Activated CD4-positive, CD25-positive, alpha-beta regulatory T cell treated with anti-CD3 and anti-CD28 coated beads, Interleukin-2, amount 50 U/mL, for 72 hours (primary cell): ENCODE data around the gene SLC16A9.
"Not testable (repeated sequence)": the region's sequence is repeated elsewhere in the genome, so short reads cannot be mapped to it uniquely, and the experiment has no call there.

Experiments used
- DNase-seq: peaks from one replicate; pipeline ENCODE4 v3.0.0; 2021

The SLC16A9 gene, protein sequence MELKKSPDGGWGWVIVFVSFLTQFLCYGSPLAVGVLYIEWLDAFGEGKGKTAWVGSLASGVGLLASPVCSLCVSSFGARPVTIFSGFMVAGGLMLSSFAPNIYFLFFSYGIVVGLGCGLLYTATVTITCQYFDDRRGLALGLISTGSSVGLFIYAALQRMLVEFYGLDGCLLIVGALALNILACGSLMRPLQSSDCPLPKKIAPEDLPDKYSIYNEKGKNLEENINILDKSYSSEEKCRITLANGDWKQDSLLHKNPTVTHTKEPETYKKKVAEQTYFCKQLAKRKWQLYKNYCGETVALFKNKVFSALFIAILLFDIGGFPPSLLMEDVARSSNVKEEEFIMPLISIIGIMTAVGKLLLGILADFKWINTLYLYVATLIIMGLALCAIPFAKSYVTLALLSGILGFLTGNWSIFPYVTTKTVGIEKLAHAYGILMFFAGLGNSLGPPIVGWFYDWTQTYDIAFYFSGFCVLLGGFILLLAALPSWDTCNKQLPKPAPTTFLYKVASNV

DNA sequence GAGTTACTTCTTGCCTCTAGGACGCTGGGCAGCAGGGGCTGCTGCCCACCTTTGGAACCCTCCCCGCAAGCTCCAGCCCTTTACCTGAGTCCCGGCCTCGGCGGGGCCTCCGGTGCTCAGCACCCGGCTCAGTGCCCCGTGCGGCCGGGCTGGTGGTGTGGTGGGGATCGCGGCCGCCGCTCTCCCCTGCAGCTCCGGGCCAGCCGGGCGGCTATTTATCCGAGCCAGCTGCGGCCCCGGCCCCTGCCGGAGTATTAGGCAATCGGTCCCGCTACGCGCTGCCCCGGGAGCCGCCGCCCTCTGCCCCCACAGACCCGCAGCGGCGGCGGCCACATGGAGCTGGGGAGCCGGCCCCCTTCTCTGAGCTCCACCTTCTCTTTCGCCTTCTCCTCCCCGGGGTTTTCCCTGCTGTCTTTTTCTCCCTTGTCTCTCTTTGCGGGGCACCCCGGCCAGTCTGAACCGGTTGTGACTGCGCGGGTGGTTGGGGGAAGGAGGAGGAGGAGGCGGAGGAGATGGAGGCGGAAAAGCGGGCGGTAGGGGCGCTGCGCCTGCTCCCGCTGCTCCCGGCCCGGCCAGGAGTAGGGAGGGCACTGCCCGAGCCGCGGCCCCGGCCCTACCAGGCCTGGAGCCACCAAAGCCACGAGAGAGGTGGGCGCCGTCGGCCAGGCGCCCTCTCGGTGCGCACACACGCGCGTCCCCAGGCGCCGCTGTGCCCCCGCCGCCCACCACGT, at the start of gene SLC16A9:
SLC16A9 (minus strand) TSS at position 456 of the 731 bp plus-strand sequence. CDS start 25,559 bp downstream, outside the sequence.
- DNase-seq = no peak

DNA sequence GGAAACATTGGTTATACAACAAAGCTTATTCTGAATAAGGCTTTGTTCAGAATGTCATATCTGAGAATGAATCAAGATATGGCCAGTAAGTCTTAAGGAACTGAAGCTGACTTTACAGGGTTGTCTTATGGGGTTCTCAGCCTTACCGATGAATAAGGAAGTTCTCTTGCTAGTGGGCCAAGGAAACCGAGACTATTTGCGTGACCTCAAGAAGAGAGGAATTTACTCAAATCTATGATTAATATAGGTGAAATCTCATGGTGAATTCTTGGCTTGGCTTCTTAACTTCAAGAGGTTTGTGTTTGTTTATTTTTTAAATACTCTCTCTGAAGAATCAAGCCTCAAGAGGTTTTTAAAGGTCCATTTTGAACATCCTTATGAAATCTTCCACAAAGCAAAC, 48.3 kb upstream of the SLC16A9 start:
- no peak for DNase-seq

DNA sequence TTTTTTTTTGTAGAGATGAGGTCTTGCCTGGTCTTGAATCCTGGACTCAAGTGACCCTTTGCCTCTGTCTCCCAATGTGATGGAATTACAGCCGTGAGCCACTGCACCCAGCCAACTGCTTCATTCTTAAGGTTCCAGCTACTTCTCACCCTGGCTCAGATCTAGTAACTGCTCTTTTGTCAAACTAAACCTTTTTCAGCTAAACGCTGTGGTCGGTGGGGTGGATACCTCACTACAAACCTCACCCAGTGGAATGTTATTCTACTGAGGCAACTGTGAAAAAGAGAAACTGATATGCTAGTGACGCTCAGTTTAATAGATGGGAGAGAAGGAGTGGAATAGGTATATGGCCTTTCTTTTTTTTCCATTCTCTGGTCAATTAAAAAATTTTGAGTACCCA, 45.3 kb upstream of the SLC16A9 start:
- no peak for DNase-seq

DNA sequence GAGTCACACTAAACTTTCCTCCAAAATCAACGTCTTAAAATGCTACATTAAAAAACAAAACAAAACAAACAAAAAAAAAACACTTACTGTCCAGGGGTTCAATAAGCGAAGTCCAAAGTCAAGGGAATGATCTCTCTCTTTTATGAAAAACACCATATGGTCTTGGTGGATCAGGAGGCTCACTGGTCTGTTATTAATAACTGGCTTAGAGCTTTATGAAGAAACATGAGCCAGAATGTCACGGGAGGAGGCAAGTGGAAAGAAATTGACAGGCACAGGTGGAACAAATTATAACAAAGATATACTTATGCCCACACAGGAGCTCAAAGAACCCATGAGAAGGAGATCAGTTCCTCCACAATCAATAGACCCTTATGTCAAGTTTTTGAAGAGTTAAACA, 43.6 kb upstream of the SLC16A9 start, which contains the start of gene MRLN:
MRLN (minus strand) TSS at position 189 of the 400 bp plus-strand sequence.
- DNase-seq = no peak

DNA sequence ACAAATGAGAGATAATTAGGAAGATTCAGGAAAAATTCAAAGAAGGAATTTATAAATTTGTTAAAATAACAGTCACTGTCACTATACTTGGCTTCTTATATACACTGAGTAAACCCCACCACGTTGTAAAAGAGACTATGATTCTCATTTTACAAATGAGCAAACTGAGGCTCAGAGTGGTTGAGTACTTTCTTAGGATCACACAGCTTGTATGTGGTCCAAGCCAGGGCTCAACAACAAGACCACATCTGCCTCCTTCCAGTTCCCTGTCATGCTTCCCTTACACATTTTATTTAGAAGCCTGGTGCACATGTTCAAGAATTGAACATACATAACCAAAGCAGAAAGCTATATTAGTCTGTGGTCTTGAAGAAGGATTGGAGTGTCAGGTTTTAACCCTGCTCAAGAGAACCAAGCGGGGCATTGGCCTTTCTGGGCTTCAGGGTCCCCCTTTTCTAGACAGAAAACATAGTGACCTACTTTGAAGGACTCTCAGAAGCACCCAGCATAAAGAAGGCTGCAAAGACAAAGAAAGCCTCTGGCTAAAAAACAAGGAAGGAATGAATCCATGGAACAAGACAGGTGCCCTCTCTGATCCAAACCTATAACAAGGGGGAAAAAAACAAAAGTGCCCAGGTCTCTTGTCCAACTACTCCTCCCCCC, 42.8 kb upstream of the SLC16A9 start:
- DNase-seq = no peak

DNA sequence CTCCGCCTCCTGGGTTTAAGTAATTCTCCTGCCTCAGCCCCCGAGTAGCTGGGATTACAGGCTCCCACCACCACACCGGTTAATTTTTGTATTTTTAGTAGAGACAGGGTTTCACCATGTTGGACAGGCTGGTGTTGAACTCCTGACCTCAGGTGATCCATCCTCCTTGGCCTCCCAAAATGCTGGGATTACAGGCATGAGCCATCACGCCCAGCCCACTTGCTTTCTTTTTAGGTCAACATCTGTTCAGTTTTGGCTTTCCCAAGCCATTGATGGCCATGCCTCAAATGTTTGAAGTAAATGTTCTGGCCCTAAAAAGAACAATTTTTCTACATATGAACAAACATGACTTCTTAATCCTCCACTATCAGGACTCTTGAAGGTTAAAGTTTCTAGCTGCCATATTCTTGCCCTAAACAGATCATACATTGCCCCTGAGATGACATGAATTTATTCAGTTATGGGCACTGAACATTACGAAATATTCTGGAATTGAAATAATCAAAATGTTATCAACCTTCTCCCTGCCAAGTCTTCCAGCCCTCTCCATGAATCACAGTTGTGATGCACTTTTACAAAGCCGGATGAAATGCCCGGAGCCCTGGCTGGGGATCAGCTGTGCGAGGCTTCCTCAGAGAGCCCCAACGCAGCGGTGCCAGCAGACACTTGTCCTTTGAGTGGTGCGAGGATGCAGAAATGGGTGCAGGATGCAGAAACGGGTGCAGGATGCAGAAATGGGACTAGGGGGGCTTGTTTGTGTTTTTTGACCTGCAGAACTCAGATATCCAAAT, 40.7 kb upstream of the SLC16A9 start:
- no peak for DNase-seq

DNA sequence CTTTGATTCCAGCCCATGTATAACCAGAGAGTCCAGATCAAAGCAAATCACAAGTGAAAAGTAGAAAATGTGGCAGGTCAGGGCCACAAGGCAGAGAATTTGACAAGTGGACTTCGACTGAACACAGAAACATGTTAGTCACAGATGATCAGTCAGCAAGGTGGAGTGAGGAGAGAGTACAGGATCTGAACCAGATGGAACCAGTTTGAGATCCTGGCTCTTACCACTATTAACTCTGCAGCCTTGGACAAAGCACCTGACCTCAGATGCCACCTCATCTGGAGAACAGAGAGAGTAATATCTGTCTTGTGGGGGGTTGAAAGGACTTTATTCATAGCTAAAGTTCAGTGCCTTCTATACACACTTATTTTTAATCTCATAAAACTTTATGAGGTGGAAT, 39.2 kb upstream of the SLC16A9 start:
- DNase-seq = no peak

DNA sequence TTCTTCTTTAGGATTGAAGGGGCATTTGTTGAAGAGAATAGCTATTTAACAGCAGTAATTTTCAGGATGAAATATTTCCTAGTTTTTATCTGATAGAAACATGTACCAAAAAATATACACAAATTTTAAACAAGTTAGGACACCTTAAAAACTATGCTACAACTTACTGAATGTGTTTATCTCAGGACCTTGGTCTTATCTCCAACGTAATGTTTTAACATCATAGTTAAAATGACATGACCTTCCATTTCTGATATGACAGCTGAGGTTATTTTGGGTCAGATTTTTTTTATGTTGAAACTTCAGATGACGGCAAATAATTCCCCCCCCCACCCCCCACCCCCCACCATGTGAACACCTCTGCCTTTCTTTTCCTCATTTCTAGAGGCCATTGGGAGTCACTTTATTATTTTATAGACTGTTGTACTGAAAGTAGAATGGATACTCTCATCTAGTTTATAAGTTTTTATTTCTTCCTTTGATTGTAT, 35.6 kb upstream of the SLC16A9 start:
- DNase-seq = no peak

DNA sequence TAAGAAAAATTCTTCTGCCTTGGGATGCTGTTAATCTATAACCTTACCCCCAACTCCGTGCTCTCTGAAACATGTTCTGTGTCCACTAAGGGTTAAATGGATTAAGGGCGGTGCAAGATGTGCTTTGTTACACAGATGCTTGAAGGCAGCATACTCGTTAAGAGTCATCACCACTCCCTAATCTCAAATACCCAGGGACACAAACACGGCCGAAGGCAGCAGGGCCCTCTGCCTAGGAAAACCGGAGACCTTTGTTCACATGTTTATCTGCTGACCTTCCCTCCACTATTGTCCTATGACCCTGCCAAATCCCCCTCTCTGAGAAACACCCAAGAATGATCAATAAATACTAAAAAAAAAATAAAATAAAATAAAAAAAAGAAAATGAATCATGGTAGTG, 35.1 kb upstream of the SLC16A9 start:
- not testable (repeated sequence) for DNase-seq

DNA sequence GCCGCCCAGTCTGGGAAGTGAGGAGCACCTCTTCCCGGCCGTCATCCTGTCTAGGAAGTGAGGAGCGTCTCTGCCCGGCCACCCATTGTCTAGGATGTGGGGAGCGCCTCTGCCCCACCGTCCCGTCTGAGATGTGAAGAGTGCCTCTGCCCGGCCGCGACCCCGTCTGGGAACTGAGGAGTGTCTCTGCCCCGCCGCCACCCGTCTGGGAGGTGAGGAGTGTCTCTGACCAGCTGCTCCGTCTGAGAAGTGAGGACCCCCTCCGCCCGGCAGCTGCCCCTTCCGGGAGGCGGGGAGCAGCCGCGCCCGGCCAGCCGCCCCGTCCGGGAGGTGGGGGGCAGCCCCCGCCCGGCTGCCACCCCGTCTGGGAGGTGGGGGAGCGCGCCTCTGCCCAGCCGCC, 34.5 kb upstream of the SLC16A9 start:
- not testable (repeated sequence) for DNase-seq

DNA sequence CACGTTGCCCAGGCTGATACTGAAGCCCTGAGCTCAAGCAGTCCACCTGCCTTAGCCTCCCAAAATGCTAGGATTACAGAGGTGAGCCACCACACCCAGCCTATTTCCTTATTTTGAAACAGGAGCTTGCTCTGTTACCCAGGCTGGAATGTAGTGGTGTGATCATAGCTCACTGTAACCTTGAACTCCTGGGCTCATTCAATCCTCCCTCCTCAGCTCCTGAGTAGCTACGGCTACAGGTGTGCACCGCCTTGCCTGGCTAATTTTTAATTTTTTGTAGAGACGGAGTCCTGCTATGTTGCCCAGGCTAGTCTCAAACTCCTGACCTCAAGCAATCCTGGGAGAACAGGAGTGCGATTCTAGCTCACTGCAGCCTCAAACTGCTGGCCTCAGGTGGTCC, 31.9 kb upstream of the SLC16A9 start:
- no peak for DNase-seq

DNA sequence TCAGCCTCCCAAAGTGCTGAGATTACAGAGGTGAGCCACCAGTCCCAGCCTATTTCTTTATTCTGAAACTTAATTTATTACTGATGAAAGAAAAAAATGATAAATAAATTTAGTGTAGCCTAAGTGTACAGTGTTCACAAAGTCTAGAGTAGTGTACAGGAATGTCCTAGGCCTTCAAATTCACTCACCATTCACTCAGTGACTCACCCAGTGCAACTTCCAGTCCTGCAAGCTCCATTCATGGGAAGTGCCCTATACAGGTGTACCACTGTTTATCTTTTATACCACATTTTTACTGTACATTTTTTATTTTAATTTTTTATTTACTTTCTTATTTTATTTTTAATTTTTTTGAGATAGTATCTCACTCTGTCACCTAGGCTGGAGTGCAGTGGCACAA, 31.4 kb upstream of the SLC16A9 start:
- DNase-seq = no peak

DNA sequence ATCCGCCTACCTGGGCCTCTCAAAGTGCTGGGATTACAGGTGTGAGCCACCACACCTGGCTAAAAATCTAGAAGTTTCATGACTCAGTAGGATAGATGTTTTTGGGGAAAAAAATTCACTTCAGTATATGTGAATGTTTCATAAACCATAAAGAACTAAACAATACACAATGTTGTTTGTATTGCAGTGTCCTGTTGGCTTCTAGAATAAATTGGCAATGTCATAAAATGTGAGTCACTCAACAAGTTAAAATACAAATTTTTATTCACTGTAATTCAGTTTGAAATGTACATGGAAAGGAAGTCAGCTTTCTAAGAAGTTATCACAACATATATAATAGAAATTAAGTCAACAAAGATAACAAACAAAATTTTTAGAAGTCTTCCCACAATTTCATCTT, 27.1 kb upstream of the SLC16A9 start:
- DNase-seq = no peak

DNA sequence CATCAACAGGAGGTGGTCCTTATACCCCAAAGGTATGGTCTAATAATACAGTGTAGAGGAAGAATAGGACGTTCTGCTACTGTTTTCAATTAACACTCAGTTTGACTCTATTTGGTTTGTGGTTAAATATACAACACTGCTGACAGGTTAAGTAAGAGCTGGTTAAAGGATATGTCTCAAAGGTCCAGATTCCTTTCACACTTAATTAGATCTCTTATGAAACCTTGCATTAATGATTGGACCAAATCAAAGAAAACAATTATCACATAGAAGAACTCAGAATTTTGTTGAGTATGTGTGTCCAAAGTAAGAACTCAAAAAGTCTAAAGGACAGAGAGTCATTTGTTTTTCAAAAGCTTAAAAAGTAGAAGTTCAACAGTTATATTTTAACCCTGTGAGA, 25.6 kb upstream of the SLC16A9 start:
- no peak for DNase-seq

DNA sequence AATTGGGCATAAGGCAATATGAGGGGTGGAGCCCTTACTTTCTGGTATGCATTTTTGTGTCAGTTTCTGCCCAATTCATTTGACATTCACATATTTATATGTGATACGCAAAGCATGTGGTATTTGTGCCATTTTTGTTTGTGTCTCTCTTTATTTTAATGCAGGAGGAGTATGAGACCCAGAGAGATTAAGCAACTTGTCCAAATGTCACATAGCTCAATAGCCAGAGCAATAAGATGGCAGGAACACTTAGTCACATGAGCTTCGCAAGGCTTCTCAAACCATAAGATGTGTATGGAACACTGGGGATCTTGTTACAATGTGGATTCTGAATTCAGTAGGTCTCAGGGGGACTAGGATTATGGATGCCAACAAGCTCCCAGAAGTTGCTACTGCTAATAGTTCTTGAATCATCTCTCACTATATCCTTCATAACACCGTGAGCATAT, 24.4 kb upstream of the SLC16A9 start:
- DNase-seq = no peak

DNA sequence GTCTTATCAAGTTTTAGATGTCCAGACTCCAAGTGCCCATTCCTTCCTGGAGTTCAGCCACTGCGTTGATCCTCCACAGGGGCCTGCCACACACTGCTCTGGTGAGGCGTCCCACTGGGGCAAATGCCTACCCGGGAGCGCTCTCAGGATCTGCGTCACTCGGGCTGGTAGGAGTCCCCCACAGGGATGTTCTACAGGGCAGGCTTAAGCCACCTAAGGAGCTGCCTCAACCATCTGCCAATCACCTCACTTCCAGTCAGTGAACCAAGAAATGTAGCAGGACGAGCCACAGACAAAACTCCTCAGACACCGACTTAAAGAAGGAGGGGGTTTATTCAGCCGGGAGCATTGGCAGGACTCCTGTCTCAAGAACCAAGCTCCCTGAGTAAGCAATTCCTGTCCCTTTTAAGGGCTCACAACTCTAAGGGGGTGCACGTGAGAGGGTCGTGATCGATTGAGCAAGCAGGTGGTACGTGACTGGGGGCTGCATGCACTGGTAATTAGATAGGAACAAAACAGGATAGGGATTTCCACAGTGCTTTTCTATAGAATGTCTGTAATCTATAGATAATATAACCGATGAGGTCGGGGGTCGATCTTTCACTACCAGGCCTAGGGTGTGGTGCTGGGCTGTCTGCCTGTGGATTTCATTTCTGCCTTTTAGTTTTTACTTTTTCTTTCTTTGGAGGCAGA, 23.8 kb upstream of the SLC16A9 start:
- not testable (repeated sequence) for DNase-seq

DNA sequence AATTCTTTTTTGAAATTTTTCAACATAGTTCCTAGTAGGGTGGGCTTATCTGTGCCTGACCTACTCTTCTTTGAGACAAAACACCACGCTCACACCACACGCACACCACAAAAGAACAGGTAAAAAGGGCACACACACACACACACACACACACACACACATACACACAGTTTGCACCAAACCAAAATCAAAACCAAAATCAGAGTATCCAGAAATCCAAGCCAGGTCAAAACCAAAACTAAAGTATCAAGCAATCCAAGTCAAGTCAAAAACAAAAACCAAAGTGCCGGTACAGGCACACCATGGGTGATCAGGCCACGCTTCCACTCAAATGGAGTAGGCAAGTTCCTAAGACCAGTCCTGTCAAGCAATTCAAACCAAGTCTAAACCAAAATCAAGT, 23.2 kb upstream of the SLC16A9 start:
- DNase-seq = not testable (repeated sequence)

DNA sequence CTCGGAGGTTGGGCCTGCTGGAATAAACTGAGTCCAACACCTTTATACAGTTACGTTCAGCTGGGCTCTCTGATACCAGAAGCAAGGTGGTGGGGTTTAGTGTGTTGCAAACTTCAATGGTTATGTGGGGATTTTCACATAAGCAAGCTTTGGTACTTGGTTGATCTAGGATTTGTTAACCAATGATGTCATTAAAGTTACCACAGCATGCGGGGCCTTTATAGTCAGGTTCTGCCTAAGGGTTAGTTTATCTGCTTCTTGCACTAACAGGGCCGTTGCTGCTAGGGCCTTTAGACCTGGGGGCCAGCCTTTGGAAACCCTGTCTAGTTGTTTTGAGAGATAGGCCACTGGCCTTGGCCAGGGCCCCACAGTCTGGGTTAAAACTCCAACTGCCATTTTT, 19.5 kb upstream of the SLC16A9 start:
- DNase-seq = not testable (repeated sequence)

DNA sequence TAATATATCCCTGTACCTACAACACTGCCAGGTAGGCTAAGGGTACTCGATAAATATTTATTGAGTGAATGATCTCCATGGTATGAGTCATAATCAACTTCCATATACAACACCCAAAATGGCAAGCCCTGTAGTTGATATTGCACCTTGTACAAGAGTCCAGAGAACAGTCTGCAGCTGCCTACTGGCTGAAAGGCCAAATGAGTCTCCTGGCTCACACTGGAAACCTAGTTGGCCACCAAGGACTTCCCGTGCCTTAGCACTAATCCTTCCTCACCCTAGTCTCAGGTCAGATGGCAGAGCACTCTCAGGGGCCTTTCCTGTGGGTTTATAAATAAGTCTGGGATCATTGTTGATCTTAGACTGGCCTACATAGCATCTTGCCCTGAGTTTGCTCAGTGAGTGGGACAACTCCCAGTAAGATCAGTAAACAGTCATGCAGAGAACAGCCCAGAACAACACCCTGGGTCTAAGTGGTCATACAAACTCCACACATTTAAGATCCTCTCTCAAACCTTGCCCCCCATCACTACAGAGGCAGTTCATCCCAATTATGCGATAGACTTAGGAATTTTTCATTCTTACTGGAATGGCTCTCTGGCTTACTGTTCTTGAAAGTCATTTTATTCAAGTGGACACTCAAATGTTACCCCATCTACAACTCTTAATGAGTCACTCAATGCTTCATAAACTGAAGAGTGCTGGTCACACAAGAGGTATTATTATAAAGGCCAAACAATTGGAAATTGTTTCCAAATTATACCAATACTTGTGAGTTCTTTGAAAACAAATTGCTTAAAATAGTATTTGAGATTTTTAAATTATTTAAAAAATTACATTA, 14.7 kb upstream of the SLC16A9 start:
- no peak for DNase-seq

DNA sequence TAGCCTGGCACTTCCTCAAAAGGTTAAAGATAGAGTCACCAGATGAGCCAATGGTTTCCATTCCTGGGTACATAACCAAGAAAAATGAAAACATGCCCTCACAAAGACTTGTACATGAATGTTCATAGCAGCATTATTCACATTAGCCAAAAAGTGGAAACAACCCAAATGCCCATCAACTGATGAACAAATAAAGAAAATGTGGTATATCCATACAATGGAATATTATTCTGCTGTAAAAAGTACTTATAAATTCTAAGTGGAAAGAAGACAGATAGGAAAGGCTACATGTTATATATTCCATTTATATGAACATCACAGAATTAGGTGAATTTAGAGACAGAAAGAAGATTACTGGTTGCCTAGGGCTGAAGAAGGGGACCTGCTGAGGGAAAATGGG, 10.7 kb upstream of the SLC16A9 start:
- no peak for DNase-seq

DNA sequence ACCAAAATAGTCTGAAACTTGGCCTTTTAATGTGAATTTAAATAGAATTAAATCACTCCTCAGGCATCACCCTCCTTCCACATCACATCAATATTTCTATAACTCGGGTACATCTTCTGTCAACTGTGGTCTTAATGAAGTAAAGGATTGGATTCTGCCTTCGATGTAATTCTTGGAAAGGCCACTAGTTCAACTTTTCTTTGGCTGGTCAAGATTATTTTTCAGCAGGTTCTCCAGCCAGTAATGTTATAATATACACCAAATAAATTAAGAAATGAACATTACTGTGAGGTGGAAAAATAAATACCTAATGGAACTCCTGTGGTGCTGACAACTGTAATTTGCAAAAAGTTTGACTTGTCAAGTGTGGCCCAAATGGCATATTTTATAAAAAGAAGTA, 9.7 kb upstream of the SLC16A9 start:
- DNase-seq = no peak
